Effector memory CD4-positive, alpha-beta T cell (primary cell): Measurements from ENCODE around the gene VWA3B.
"Not testable (repeated sequence)": the region's sequence is repeated elsewhere in the genome, so short reads cannot be mapped to it uniquely, and the experiment has no call there.

ENCODE experiments used
- DNase-seq, 3 donors: peaks; one replicate each; pipeline ENCODE4 v3.0.0-alpha.2; 2020
- H3K27ac ChIP-seq: 2 replicates; pipeline ENCODE4 v1.7.0; 2013; ENCODE audit warnings: mild to moderate bottlenecking, low read length, moderate library complexity; ENCODE audit not compliant: insufficient read depth, poor library complexity, severe bottlenecking
- H3K27me3 ChIP-seq: replicated peaks from 2 replicates; pipeline ENCODE4 v1.7.0; 2013; ENCODE audit warnings: mild to moderate bottlenecking, low read length; ENCODE audit not compliant: insufficient read depth, control insufficient read depth, poor library complexity, severe bottlenecking
- H3K36me3 ChIP-seq: 2 replicates; pipeline ENCODE4 v1.7.0; 2013; ENCODE audit warnings: mild to moderate bottlenecking, low read length, moderate library complexity; ENCODE audit not compliant: control insufficient read depth, insufficient read depth
- H3K4me1 ChIP-seq: 2 replicates; pipeline ENCODE4 v1.7.0; 2013; ENCODE audit warnings: low read length, mild to moderate bottlenecking; ENCODE audit not compliant: control insufficient read depth, insufficient read depth, poor library complexity, severe bottlenecking
- H3K4me3 ChIP-seq: 2 replicates; pipeline ENCODE4 v1.7.0; 2013; ENCODE audit warnings: low read length, low read depth, mild to moderate bottlenecking; ENCODE audit not compliant: insufficient read depth, poor library complexity, severe bottlenecking
- H3K9me3 ChIP-seq: 2 replicates; pipeline ENCODE4 v1.7.0; 2013; ENCODE audit warnings: mild to moderate bottlenecking, low read length, moderate library complexity; ENCODE audit not compliant: control insufficient read depth
- total RNA-seq, 3 donors: gene quantifications; one replicate each; lab custom pipeline; 2026; lab: John Stamatoyannopoulos, UW

VWA3B gene, protein sequence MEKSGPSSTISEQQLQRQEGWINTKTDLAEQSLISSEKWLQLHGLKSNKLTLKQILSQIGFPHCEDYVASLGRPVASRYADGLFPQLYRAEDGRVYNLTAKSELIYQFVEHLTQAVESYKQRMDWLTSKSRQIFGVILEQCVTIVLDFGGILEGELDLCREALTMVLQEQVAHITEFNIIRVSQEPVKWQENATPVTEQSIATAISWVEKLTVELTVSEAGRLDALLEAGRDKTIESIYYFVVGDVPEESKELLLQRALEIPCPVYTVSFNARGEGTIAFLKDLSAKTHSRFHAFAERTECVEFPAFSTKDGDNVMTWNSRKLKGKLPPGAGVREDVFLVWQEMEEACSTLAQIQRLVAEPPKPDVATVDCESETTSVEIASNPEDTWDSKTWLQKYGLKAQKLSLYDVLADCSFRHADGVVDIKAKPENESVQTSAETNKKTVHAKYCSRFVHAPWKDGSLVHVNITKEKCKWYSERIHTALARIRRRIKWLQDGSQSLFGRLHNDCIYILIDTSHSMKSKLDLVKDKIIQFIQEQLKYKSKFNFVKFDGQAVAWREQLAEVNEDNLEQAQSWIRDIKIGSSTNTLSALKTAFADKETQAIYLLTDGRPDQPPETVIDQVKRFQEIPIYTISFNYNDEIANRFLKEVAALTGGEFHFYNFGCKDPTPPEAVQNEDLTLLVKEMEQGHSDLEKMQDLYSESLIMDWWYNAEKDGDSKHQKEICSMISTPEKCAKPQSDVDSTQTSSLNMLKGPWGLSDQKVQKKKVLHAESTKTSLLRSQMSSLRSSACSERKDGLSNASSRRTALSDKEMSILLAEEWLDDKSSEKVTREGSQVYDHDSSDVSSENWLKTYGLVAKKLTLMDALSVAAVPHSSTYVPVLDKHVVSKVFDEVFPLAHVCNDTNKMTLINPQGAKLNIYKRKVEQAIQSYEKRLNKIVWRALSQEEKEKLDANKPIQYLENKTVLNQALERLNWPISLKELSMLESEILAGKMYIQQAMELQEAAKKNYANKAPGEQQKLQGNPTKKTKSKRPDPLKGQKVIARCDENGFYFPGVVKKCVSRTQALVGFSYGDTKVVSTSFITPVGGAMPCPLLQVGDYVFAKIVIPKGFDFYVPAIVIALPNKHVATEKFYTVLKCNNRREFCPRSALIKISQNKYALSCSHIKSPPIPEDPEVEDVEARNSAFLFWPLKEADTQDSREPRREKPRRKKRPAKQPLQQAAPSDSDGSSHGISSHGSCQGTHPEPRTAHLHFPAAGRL (N-terminal part only)
- 0 to 0.17 (median 0) reads per million in 3 donors for total RNA-seq

DNA sequence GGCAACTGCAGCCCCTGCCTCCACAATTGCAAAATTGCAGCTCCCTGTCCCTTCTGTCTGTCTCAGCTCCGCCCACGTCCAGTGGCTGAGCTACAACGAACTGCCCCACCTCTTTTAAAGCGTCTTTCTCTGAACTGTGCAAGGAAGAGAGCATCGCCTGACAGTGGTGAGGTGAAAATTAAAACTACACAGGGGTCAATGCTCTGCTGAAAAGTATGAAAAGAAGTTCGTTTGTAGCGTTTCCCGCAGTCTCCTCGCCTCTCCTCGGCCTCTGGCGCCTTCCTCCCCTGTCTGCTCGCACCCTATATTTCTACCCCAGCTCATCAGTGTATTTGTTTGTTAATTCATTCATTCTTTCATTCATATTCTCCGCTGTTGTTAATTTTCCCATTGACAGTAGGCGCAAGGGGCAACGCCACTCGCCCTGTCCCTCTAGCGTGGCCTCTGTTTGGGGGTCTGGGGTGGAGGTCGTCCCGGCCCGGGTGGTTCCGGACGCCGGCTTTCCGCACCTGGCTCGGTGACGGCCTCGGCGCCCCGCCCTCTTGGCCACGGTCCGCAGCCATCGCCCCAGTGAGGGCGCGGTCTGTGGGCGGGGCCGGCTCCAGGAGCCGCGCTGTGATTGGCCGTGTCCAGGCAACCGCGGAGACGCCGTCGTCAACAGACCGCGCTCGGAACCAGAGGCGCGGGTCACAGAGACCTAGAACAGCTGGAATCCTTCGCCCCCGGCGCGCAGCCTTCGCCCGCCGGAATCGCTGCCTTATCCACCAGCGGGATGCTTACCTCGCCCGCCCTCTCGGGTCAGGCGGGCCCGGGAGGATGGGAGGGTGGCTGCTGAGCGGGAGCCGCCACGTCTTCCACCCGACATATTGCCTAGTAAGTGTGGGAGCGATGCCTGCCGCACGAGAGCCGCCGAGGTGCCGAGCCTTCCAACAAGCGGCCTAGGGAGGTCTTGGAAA is at the start of gene VWA3B:
Gene VWA3B, plus strand, starts transcription at position 677 of the 956 bp plus-strand sequence. CDS start 5,926 bp downstream, outside the sequence.
- Histone ChIP-seq H3K4me1 (peaks cover 9% of the 10 kb centered on the region), H3K27me3 (peaks cover 19% of the 10 kb centered on the region), H3K4me3 (peak within 1 kb of the TSS; percentile 30), H3K27ac (no peak within 1 kb of the TSS), H3K9me3 (no peaks in the 10 kb centered on the region), H3K36me3 (no peaks in the 10 kb centered on the region)
- DNase-seq: no peak

DNA sequence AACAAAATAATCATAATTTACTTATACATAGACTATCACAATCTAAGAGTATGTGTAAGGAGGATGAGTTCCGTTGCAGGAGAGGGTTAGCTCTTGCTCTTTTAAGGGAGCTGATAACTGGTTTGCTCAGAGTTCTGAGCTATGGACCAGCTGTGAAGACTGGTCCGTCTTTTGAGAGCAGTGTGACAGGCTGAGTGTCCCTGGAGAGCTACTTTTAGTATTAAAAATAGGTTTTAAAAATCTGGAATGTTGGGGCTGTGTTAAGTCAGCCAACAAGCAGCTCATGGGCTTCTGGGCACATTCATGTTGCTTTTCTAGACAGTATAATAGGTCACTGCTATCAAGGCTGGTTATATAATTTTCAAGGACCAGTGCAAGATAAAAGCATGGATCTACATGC is 49.8 kb upstream of the VWA3B start:
- Histone ChIP-seq H3K36me3 (no peaks in the 10 kb centered on the region), H3K4me3 (no peak overlapping the region), H3K9me3 (no peaks in the 10 kb centered on the region), H3K4me1 (no peaks in the 10 kb centered on the region), H3K27ac (no peak overlapping the region), H3K27me3 (no peaks in the 10 kb centered on the region)
- DNase-seq: no peak

DNA sequence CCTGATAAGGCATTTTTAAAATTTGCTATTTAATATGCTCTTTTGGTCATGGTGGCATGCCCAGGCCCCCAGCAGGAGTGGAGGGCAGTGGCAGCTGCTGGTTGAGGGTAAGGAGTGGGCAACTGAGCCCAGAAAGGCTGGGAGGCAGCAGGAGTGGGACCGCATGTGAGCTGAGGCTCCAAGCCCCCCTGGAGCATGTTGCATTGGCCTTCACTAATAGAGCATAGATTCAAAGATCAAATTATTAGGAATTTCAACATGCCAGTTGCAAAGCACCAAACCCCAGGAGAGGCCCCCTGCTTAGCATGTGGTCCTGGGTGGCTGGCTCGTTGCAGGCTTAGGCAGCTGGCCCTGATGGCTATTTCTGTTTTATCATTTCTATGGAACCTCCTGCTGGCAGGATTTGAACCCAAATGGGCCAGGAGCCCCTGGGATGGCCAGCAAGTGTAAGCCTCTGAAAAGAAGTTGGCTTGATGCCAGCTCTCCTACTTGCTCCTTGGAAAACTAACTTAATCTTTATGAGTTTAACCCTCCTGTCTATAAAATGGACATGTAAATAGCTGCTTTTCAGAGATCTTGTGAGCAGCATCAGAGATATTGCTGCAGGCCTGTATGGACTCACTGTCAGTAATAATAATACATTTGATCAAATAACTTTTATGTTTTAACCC is 49.2 kb upstream of the VWA3B start:
- Histone ChIP-seq H3K9me3 (no peaks in the 10 kb centered on the region), H3K4me1 (no peaks in the 10 kb centered on the region), H3K4me3 (no peak overlapping the region), H3K27ac (no peak overlapping the region), H3K27me3 (no peaks in the 10 kb centered on the region), H3K36me3 (no peaks in the 10 kb centered on the region)
- DNase-seq: no peak

DNA sequence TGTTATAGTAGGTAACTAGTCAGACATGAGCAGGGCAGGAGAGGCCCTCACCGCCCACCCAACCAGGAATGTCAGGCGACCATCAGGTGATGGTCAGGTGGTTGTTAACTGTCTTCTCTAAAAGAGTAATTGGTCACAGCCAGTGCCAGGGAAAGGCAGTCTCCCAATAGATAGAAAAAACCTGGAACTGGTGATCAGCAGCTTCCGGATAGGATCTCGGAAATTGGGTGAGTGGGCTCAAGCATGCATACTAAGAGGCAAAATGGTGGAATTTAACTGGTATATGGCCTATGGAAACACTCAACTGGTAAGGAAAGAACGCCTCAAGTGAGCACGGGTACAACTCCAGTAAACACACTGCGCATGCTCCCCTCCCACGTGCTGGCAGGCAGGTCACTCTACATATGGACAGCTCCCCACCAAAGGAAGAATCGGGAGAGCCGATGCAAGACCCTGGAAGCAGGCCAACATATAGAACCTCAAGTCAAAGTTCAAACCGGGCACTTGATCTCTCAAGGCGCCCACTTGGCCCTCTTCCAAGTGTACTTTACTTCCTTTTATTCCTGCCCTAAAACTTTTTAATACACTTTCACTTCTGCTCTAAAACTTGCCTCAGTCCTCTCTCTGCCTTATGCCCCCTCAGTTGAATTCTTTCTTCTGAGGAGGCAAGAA is 47.7 kb upstream of the VWA3B start:
- no peak overlapping the region for H3K27ac ChIP-seq
- H3K9me3 ChIP-seq: no peaks in the 10 kb centered on the region
- no peaks in the 10 kb centered on the region for H3K36me3 ChIP-seq
- H3K4me3 ChIP-seq: no peak overlapping the region
- H3K4me1 ChIP-seq: no peaks in the 10 kb centered on the region
- DNase-seq: no peak
- no peaks in the 10 kb centered on the region for H3K27me3 ChIP-seq

- no peak overlapping the region for H3K27ac ChIP-seq
- H3K4me3 ChIP-seq: no peak overlapping the region
- H3K36me3 ChIP-seq: no peaks in the 10 kb centered on the region
- no peaks in the 10 kb centered on the region for H3K9me3 ChIP-seq
- no peaks in the 10 kb centered on the region for H3K27me3 ChIP-seq
- H3K4me1 ChIP-seq: no peaks in the 10 kb centered on the region
- no peak for DNase-seq
Observed at GRCh38 chr2:98040331-98040939, 46.5 kb upstream of the VWA3B start.

DNA sequence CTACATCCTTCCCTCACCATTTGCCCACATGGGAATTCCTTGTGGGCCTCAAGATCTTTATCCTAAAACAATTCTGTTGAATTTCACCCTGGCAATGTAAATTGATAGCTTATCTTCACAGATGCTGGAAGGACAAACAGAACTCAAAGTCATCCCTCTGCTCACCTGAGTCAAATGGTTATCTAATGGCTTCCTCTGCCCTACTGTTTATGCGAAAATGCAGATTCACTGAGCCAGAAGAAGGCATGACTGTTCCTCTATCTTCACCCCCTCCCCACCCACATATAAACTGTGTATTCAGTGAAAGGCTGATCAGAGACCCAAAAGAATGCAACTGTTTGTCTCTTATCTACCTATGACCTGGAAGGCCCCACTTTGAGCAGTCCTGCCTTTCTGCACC is 43.9 kb upstream of the VWA3B start:
- no peaks in the 10 kb centered on the region for H3K4me1 ChIP-seq
- no peak overlapping the region for H3K4me3 ChIP-seq
- no peaks in the 10 kb centered on the region for H3K27me3 ChIP-seq
- H3K9me3 ChIP-seq: no peaks in the 10 kb centered on the region
- DNase-seq: no peak
- H3K27ac ChIP-seq: no peak overlapping the region
- H3K36me3 ChIP-seq: no peaks in the 10 kb centered on the region

GRCh38 chr2:98044730-98045129 is 42.2 kb upstream of the VWA3B start:
- not testable (repeated sequence) for H3K36me3 ChIP-seq, H3K4me3 ChIP-seq, H3K27ac ChIP-seq, H3K27me3 ChIP-seq, H3K4me1 ChIP-seq, DNase-seq, H3K9me3 ChIP-seq

DNA sequence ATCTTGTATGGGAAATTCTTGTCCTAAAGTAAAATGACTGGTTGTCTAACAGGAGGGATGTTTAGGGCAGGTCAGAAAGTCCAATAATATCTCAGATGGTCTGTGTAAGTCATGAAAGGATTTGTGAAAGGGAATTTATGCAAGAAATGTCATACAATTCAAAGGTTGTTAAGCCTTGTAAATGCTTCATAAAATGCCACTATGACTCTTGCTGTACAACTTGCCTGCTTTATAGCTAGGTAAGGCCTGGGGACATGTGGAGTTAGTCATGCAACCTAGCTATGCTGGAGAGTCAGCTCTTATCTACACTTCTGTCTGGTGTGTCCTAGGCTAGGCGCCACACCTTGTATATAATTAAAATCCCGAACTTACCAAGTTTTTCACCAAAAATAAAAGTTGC is 36.9 kb upstream of the VWA3B start:
- no peak overlapping the region for H3K4me3 ChIP-seq
- no peak overlapping the region for H3K27ac ChIP-seq
- H3K36me3 ChIP-seq: no peaks in the 10 kb centered on the region
- H3K27me3 ChIP-seq: no peaks in the 10 kb centered on the region
- H3K4me1 ChIP-seq: no peaks in the 10 kb centered on the region
- no peaks in the 10 kb centered on the region for H3K9me3 ChIP-seq
- no peak for DNase-seq
